BE2C (cell line): ENCODE data around the gene OSBPL2.

Experiments
- DNase-seq: peaks from one replicate; pipeline ENCODE4 v3.0.0-alpha.2; 2020
- H3K27me3 ChIP-seq: fragments of 250-450 bp; sonication (Bioruptor Pico); 2 replicates; pipeline ENCODE4 v1.5.1; 2020; ENCODE audit warnings: mild to moderate bottlenecking
- H3K36me3 ChIP-seq: fragments of 250-450 bp; sonication (Bioruptor Pico); 2 replicates; pipeline ENCODE4 v1.5.1; 2020; ENCODE audit warnings: mild to moderate bottlenecking
- H3K4me1 ChIP-seq: fragments of 250-450 bp; sonication (Bioruptor Pico); 2 replicates; pipeline ENCODE4 v1.5.1; 2020
- H3K4me3 ChIP-seq: 2 replicates; pipeline ENCODE4 v1.5.1; 2011; ENCODE audit warnings: low read depth, low read length
- H3K9me3 ChIP-seq: fragments of 250-450 bp; sonication (Bioruptor Pico); 2 replicates; pipeline ENCODE4 v1.5.1; 2020
- CTCF ChIP-seq: IDR thresholded peaks from 2 replicates; pipeline ENCODE4 v1.5.1; 2012; ENCODE audit warnings: mild to moderate bottlenecking, low read depth, low read length

The OSBPL2 gene

GRCh38 chr20:62336775-62337557 is 98.6 kb downstream of the OSBPL2 start:
- no peak for TF ChIP-seq CTCF
- H3K36me3 ChIP-seq = no peaks in the 10 kb centered on the region
- H3K27me3 ChIP-seq = no peaks in the 10 kb centered on the region
- no peak overlapping the region for H3K4me3 ChIP-seq
- H3K4me1 ChIP-seq = no peaks in the 10 kb centered on the region
- H3K9me3 ChIP-seq = no peaks in the 10 kb centered on the region
- DNase-seq = no peak

GRCh38 chr20:62337558-62338293 is 99.4 kb downstream of the OSBPL2 start:
- H3K4me1 ChIP-seq = no peaks in the 10 kb centered on the region
- no peak for TF ChIP-seq CTCF
- H3K4me3 ChIP-seq = no peak overlapping the region
- no peaks in the 10 kb centered on the region for H3K36me3 ChIP-seq
- H3K27me3 ChIP-seq = no peaks in the 10 kb centered on the region
- H3K9me3 ChIP-seq = no peaks in the 10 kb centered on the region
- DNase-seq = no peak

- Histone ChIP-seq H3K36me3 (no peaks in the 10 kb centered on the region), H3K9me3 (no peaks in the 10 kb centered on the region), H3K4me3 (no peak overlapping the region), H3K4me1 (no peaks in the 10 kb centered on the region), H3K27me3 (no peaks in the 10 kb centered on the region)
- DNase-seq = no peak
- TF ChIP-seq CTCF = no peak
Measured at GRCh38 chr20:62338294-62338620, 99.9 kb downstream of the OSBPL2 start.

- H3K4me3 ChIP-seq = no peak overlapping the region
Measured at GRCh38 chr20:62339647-62340062, 101.3 kb downstream of the OSBPL2 start.

GRCh38 chr20:62342910-62343309 is 104.6 kb downstream of the OSBPL2 start:
- H3K27me3 ChIP-seq = no peaks in the 10 kb centered on the region
- no peak for TF ChIP-seq CTCF
- no peak overlapping the region for H3K4me3 ChIP-seq
- no peak for DNase-seq
- no peaks in the 10 kb centered on the region for H3K9me3 ChIP-seq
- H3K36me3 ChIP-seq = no peaks in the 10 kb centered on the region
- H3K4me1 ChIP-seq = no peaks in the 10 kb centered on the region

More at GRCh38 chr20:62339647-62340062, 101.3 kb downstream of the OSBPL2 start:
- Histone ChIP-seq H3K4me1 (no peaks in the 10 kb centered on the region), H3K27me3 (no peaks in the 10 kb centered on the region), H3K36me3 (no peaks in the 10 kb centered on the region), H3K9me3 (no peaks in the 10 kb centered on the region)
- TF ChIP-seq CTCF = no peak
- DNase-seq = no peak

GRCh38 chr20:62344092-62344491 is 105.8 kb downstream of the OSBPL2 start:
- Histone ChIP-seq H3K4me3 (no peak overlapping the region), H3K9me3 (no peaks in the 10 kb centered on the region), H3K4me1 (no peaks in the 10 kb centered on the region), H3K27me3 (no peaks in the 10 kb centered on the region), H3K36me3 (no peaks in the 10 kb centered on the region)
- TF ChIP-seq CTCF = no peak
- no peak for DNase-seq
